Activated T-cell treated with anti-CD3 and anti-CD28 coated beads for 1 hour (primary cell): Measurements from ENCODE around the gene ASXL2.
"Not testable (repeated sequence)": the region's sequence is repeated elsewhere in the genome, so short reads cannot be mapped to it uniquely, and the experiment has no call there.

Experiments
- DNase-seq: peaks from one replicate; pipeline ENCODE4 v3.0.0-alpha.2; 2020; ENCODE audit warnings: low read depth

ASXL2 gene

GRCh38 chr2:25878361-25879132 is at the start of gene ASXL2:
Gene ASXL2 (minus strand): TSS chr2:25878487. CDS start chr2:25878222, 265 bp downstream.
- DNase-seq: peak; percentile 93

- no peak for DNase-seq
These were observed 48.9 kb upstream of the ASXL2 start for GRCh38 chr2:25926984-25927756.

DNA sequence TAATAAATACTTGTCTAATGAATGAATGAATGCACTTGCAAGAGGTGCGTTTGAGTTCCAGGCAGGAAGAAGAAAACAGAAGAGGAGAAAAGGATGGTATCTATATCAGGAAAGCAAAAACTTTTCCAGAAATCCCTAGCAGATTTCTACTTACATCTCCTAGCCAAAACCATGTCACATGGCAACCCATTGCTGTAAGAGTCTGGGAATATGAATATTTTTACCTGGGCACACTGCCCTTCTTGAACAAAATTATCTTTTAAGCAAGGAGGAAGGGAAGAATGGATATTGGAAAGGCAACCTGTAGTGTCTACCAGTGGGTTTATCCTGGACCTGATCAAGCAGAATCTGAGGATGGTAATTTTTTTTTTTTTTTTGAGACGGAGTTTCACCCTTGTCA is 44.2 kb upstream of the ASXL2 start:
- DNase-seq: no peak

DNA sequence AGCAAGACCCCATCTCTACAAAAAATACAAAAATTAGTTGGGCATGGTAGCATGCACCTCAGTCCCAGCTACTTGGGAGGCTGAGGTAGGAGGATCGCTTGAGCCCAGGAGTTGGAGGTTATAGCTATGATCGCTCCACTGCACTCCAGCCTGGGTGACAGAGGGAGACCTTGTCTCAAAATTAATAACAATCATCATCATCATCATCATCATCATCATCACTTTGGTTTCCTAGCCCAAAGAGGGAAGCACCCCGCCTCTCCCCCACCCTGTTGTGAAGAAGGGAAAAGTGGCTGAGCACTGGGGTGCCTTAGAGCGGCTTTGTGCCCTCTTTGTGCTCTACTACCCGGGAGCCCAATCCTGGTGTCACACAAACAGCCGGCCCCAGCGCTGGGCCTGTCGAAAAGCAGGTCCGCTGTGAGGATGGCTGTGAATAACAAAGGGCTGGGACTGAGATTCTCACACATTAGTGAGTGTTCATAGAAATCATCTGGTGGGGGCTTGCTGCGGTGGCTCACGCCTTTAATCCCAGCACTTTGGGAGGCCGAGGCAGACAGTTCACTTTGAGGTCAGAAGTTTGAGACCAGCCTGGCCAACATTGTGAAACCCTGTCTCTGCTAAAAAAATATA is 42.6 kb upstream of the ASXL2 start:
- no peak for DNase-seq

- DNase-seq: no peak
These were observed 42.0 kb upstream of the ASXL2 start for GRCh38 chr2:25920336-25920735.

DNA sequence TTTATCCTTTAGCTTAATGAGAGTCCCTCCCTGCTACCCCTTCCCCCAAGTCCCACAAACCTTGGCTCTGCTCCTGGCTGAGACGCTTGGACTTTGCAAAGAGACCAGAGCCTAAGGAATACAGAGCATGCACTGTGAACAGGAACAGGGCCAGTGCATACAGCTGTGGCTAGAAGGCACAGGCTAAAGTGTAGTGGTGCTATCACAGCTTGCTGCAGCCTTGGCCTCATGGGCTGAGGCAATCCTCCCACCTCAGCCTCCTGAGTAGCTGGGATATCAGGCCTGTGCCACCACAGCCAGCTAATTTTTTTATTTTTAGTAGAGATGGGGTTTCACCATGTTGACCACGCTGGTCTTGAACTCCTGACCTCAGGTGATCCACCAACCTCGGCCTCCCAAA is 39.5 kb upstream of the ASXL2 start:
- no peak for DNase-seq

DNA sequence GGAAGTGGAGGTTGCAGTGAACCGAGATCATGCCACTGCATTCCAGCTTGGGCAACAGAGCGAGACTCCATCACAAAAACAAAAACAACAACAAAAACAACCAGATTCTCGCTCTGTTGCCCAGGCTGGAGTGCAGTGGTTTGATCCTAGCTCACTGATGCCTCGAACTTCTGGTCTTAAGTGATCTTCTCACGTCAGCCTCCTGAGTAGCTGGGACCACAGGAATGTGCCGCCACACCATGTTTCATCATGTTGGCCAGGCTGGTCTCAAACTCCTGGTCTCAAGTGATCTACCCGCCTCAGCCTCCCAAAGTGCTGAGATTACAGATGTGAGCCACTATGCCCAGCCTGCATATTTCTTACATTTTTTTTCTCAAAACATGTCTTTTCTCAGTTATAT is 39.1 kb upstream of the ASXL2 start:
- DNase-seq: not testable (repeated sequence)

- peak; percentile 17 for DNase-seq
These were observed 37.9 kb upstream of the ASXL2 start for GRCh38 chr2:25915944-25916772.

GRCh38 chr2:25915411-25915810 is 37.1 kb upstream of the ASXL2 start:
- not testable (repeated sequence) for DNase-seq

DNA sequence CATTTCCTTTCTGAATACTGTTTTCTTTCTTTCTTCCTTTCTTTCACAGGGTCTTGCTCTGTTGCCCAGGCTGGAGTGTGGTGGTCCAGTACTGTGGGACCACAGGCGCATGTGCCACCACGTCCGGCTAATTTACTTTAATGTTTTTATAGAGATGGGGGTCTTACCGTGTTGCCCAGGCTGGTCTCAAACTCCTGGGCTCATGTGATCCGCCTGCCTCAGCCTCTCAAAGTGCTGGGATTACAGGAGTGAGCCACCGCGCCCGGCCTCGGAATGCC is 35.3 kb upstream of the ASXL2 start:
- not testable (repeated sequence) for DNase-seq

DNA sequence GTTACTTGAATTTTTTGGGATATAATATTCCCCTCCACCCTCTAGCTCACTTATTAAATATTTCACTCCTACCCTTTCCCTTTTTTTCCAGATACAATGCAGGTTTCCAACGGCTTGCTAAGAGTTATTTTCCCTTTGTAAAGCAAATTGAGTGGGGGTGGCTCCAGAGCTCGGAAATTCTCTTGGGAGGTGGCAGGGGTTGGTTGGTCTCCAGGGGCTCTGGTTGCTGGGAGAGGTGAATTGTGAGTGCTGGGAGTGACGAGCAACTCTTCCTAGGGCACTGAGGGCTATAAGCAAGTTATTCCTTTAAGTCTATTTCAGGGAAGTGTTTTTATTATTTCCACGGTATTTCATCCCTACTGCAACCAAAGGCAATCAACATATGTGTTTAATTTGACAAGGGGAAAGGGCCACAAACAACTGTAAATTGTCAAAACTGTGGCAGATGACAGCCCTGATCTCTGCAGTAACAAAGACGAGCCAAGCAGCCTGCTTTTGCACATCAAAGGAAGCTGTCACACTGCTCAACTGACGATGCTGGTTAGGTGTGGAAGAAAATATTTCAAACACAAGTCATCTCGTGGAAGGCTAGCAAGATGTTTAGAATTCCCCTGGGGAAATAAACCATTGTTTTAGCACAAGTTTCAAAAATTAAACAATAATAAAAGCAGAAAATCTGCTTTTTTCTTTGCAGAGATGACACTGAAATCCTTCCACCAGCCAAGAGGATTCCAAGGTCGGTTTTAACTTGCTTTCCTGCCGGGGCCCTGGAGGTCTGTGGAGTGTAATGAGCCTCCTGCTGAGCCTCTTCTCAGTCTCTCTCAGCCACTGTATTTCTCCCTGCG is 34.8 kb upstream of the ASXL2 start:
- no peak for DNase-seq

GRCh38 chr2:25909574-25909973 is 31.3 kb upstream of the ASXL2 start:
- DNase-seq: not testable (repeated sequence)

DNA sequence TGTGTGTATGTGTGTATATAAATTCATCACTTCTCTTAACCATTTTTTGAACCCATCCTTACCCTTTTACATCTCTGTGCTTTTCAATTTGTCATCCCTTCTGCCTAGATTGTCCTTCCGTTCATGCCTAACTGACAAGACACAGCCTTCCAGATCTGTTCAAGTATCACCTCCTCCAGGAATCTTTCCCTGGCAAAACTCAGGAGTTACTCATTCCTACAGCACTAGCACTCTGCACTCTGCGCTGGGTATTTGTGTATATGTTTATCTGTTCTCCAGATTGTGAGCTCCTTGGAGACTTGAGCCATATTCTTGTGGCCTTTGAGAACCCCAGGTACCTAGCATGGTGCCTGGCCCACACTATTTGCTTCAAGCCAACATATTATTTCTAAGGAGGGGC is 26.8 kb upstream of the ASXL2 start:
- no peak for DNase-seq

DNA sequence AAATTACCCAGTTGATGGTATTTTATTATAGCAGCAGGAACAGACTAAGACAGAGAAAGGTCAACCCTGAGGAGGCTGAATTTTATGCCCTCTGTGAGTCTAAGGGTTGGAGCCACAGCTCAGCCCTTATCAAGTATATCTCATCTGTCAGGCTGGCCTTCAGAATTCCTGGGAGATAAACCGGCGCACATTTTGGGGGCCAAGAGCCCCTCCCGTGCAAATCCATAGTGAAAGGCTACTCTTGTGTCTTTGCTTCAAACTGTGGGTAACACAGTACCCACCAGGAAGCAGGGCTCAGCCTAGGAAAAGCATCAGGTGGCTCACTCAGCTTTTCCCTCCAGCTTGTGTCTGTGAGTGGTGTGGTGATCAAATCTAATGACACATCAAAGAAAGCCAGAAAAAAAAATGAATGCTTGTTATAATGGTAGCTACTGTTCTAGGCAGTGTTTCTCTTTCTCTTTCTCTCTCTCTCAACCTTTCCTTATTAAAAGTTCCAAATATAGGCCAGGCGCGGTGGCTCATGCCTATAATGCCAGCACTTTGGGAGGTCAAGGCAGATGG is 25.0 kb upstream of the ASXL2 start:
- DNase-seq: no peak

DNA sequence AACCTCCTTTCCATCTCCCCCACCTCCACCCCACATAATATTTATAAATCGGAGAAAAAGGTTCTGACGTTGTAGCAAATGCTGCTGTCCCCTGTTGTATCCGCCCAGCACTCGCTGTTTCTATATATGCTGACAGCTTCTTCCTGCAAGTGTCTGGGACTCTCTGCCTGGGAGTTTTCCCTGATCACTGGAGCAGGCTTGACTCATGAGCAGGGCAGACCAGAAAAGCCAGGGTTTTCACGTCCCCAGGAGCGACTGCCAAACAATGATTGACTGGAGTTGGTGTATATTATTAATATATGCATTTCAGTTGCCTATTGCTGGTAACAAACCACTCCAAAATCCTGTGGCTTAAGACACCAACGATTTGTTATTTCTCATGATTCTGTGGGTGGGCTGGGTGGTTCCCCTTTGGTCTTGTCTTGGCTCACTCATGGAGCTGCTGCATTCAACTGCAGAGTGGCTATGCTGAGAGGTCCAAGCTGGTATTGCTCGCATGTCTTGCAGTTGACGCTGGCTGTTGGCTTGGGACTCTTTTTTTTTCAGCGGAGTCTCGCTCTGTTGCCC is 21.2 kb upstream of the ASXL2 start:
- DNase-seq: no peak

- no peak for DNase-seq
These were observed 19.2 kb upstream of the ASXL2 start for GRCh38 chr2:25897506-25897905.

DNA sequence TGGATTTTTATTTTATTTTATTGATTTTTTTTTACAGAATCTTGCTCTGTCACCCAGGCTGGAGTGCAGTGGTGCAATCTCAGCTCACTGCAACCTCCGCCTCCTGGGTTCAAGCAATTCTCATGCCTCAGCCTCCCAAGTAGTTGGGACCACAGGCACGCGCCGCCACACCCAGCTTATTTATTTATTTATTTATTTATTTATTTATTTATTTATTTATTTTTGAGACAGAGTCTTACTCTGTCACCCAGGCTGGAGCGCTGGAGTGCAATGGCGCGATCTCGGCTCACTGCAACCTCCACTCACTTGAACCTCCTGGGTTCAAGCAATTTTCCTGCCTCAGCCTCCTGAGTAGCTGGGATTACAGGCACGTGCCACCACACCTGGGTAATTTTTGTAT is 18.0 kb upstream of the ASXL2 start:
- not testable (repeated sequence) for DNase-seq

DNA sequence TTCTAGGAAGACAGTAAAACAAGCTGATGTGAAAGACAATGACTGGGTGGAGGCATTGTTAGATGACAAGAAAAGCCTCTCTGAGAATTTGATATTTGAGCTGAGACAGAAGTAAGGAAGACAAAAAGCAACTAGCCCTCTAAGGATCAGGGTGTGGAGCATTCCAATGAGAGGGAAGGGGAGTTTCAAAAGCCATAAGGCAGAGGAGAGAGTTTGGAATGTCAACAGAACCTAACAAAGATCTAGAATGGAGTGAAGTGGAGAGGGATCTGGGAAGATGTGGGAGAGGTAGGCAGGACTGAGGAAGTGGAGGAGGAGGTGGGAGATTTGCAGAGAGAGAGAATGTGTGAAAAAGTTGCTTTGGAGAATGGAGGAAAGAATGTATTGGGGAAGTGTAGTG is 17.3 kb upstream of the ASXL2 start:
- DNase-seq: no peak

- no peak for DNase-seq
These were observed 16.7 kb upstream of the ASXL2 start for GRCh38 chr2:25895018-25895417.

GRCh38 chr2:25894135-25894830 is 16.0 kb upstream of the ASXL2 start:
- DNase-seq: no peak
